Measurements from ENCODE around the gene CAMK2N2.
A peak's percentile ranks its signal among the peaks of the same experiment; 100 is the strongest.

The CAMK2N2 gene

DNA sequence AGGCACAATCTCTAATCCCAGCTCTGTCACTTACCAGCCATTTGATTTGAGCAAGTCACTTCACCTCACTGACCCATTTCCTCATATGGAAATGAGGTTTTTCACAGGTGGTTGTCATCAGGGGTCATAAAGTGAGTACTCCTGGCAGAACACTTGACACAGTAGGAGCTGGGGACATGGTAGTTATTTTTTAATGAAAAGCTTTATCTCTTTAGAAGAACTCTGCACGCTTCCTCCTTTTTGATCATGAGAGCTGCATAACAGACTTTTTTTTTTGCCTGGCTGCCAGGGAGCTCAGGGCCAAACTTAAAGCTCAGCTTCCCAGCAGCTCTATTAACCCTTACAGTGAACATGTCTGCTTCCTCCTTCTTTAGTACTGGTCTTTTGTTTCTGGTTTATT lies 23.5 kb downstream of the CAMK2N2 start:
- ChIA-PET POLR2A (no interaction called here), CTCF (interaction anchor here (0.6 to 3.2 kb wide), 5 partner anchors 10 to 34 kb away, joined by 3 to 23 read pairs (median 4); partner anchors contain the start of genes ALG3, CAMK2N2 and EEF1AKMT4)
- H3K9me3 ChIP-seq (ENCODE audit: control extremely low read depth in 1 of 5, control insufficient read depth in 4 of 5, insufficient read depth in 2 of 5, low read depth in 1 of 5, low read length in 4 of 5) = no peaks in the 10 kb centered on the region
- no peak overlapping the region for H3K27ac ChIP-seq (ENCODE audit: insufficient read depth in 1 of 2, low read depth in 1 of 2, low read length in 2 of 2, poor library complexity in 1 of 2, severe bottlenecking in 2 of 2)
- no peak overlapping the region for H3K4me3 ChIP-seq (ENCODE audit: control insufficient read depth in 1 of 7, extremely low read depth in 1 of 7, insufficient read depth in 4 of 7, low read depth in 2 of 7, low read length in 6 of 7)
- H3K36me3 ChIP-seq (ENCODE audit: control insufficient read depth in 4 of 4, insufficient read depth in 4 of 4, low read length in 3 of 4) = peaks cover 0 to 14% (median 10%) of the 10 kb centered on the region in 4 experiments
- 67% methylated on average over 1 of the region's 1 CpG for WGBS (ENCODE audit: insufficient coverage)
- peak in 1 of 3 donors; percentile 48 for DNase-seq
- peaks cover 0 to 6% (median 3%) of the 10 kb centered on the region in 4 experiments for H3K4me1 ChIP-seq (ENCODE audit: control extremely low read depth in 1 of 4, control insufficient read depth in 4 of 4, insufficient read depth in 4 of 4, low read length in 3 of 4)
- H3K27me3 ChIP-seq (replicated peaks in 2 of 5; ENCODE audit: control insufficient read depth in 4 of 5, insufficient read depth in 5 of 5, low read length in 4 of 5) = peaks cover 0 to 13% (median 4%) of the 10 kb centered on the region in 5 experiments

DNA sequence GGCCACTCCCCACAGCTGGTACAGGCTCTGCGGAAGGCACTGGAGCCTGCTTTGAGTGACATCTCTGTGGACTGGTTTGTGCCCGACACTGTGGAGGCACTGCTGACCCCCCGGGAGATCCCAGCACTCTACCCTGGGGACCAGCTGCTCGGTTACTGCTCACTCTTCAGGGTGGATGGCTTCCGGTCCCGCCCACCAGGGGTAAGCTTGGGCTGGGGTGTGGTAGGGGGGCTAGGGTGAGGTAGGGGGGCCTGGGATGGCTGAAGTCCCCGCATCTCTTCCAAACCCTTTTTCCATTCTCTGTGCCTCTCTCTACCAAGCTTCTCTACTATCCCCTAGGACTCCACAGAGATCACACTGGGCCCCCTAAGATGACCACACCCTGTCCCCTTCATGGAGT lies 24.1 kb downstream of the CAMK2N2 start:
- DNase-seq = no peak
- ChIA-PET POLR2A (no interaction called here), CTCF (interaction anchor here (0.6 to 3.2 kb wide), 5 partner anchors 10 to 93 kb away, joined by 3 to 23 read pairs (median 4); partner anchors contain the start of genes ALG3 and EEF1AKMT4)
- H3K9me3 ChIP-seq (ENCODE audit: control extremely low read depth in 1 of 5, control insufficient read depth in 4 of 5, insufficient read depth in 2 of 5, low read depth in 1 of 5, low read length in 4 of 5) = no peaks in the 10 kb centered on the region
- H3K4me1 ChIP-seq (ENCODE audit: control extremely low read depth in 1 of 4, control insufficient read depth in 4 of 4, insufficient read depth in 4 of 4, low read length in 3 of 4) = peaks cover 0 to 6% (median 3%) of the 10 kb centered on the region in 4 experiments
- H3K4me3 ChIP-seq (ENCODE audit: control insufficient read depth in 1 of 7, extremely low read depth in 1 of 7, insufficient read depth in 4 of 7, low read depth in 2 of 7, low read length in 6 of 7) = no peak overlapping the region
- H3K36me3 ChIP-seq (ENCODE audit: control insufficient read depth in 4 of 4, insufficient read depth in 4 of 4, low read length in 3 of 4) = peaks cover 0 to 8% (median 4%) of the 10 kb centered on the region in 4 experiments
- WGBS (ENCODE audit: insufficient coverage) = 100% methylated on average over 1 of the region's 7 CpGs
- no peak overlapping the region for H3K27ac ChIP-seq (ENCODE audit: insufficient read depth in 1 of 2, low read depth in 1 of 2, low read length in 2 of 2, poor library complexity in 1 of 2, severe bottlenecking in 2 of 2)
- peaks cover 3 to 19% (median 10%) of the 10 kb centered on the region in 5 experiments for H3K27me3 ChIP-seq (replicated peaks in 2 of 5; ENCODE audit: control insufficient read depth in 4 of 5, insufficient read depth in 5 of 5, low read length in 4 of 5)

DNA sequence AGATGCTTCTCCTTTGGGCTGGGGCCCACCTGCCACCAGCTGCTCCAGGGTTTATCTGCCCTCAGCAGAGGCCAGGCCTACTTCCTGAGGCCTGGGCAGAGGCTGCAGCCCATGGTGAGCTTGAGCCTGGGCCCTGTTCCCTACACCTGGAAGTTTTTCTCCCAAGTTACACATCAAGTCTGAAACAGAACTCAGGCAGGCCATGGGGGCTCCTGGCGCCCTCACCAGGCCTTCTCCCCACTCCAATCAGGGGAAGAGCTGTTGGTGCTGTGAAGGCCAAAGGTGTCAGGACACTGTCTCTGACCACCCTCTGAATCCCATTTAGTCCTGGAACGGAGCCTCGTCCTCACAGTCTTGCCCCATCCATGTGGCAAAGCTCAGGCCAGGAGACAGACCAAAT lies 24.7 kb downstream of the CAMK2N2 start:
- ChIA-PET POLR2A (no interaction called here), CTCF (interaction anchor here (1.2 to 3.2 kb wide), 3 partner anchors 9 to 92 kb away, joined by 3 to 23 read pairs (median 9); partner anchors contain the start of gene ALG3)
- H3K27me3 ChIP-seq (replicated peaks in 2 of 5; ENCODE audit: control insufficient read depth in 4 of 5, insufficient read depth in 5 of 5, low read length in 4 of 5) = peaks cover 7 to 24% (median 15%) of the 10 kb centered on the region in 5 experiments
- H3K4me3 ChIP-seq (ENCODE audit: control insufficient read depth in 1 of 7, extremely low read depth in 1 of 7, insufficient read depth in 4 of 7, low read depth in 2 of 7, low read length in 6 of 7) = no peak overlapping the region
- peak in 1 of 3 donors; percentile 54 for DNase-seq
- no peak overlapping the region for H3K27ac ChIP-seq (ENCODE audit: insufficient read depth in 1 of 2, low read depth in 1 of 2, low read length in 2 of 2, poor library complexity in 1 of 2, severe bottlenecking in 2 of 2)
- H3K36me3 ChIP-seq (ENCODE audit: control insufficient read depth in 4 of 4, insufficient read depth in 4 of 4, low read length in 3 of 4) = peaks cover 0 to 2% (median 0%) of the 10 kb centered on the region in 4 experiments
- H3K9me3 ChIP-seq (ENCODE audit: control extremely low read depth in 1 of 5, control insufficient read depth in 4 of 5, insufficient read depth in 2 of 5, low read depth in 1 of 5, low read length in 4 of 5) = no peaks in the 10 kb centered on the region
- H3K4me1 ChIP-seq (ENCODE audit: control extremely low read depth in 1 of 4, control insufficient read depth in 4 of 4, insufficient read depth in 4 of 4, low read length in 3 of 4) = peaks cover 0 to 6% (median 3%) of the 10 kb centered on the region in 4 experiments
- WGBS (ENCODE audit: insufficient coverage) = 96% methylated on average over 3 of the region's 3 CpGs

DNA sequence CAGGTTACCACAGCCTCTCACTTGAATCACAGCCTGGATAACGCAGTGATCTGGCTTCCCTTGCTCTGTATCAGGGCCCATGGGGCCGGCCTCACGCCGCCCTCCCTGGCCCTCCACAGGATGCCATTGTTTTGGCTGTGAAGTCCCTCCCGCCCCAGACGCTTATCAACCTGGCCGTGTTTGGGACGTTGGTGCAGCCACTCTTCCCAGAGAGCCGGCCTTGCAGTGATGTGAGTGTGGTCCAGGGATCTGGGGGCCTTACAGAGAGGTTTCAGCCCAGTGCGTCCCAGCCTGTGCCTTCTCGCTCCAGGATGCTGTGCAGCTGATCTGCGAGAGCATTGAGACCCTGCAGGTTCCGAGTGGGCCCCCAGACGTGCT lies 25.3 kb downstream of the CAMK2N2 start:
- ChIA-PET POLR2A (no interaction called here), CTCF (interaction anchor here (1.2 to 3.2 kb wide), 3 partner anchors 9 to 92 kb away, joined by 3 to 23 read pairs (median 9); partner anchors contain the start of gene ALG3)
- H3K27me3 ChIP-seq (replicated peaks in 2 of 5; ENCODE audit: control insufficient read depth in 4 of 5, insufficient read depth in 5 of 5, low read length in 4 of 5) = peaks cover 11 to 31% (median 21%) of the 10 kb centered on the region in 5 experiments
- no peaks in the 10 kb centered on the region for H3K9me3 ChIP-seq (ENCODE audit: control extremely low read depth in 1 of 5, control insufficient read depth in 4 of 5, insufficient read depth in 2 of 5, low read depth in 1 of 5, low read length in 4 of 5)
- DNase-seq = no peak
- WGBS (ENCODE audit: insufficient coverage) = 94% methylated on average over 14 of the region's 14 CpGs
- peaks cover 0 to 8% (median 4%) of the 10 kb centered on the region in 4 experiments for H3K4me1 ChIP-seq (ENCODE audit: control extremely low read depth in 1 of 4, control insufficient read depth in 4 of 4, insufficient read depth in 4 of 4, low read length in 3 of 4)
- H3K4me3 ChIP-seq (ENCODE audit: control insufficient read depth in 1 of 7, extremely low read depth in 1 of 7, insufficient read depth in 4 of 7, low read depth in 2 of 7, low read length in 6 of 7) = no peak overlapping the region
- H3K36me3 ChIP-seq (ENCODE audit: control insufficient read depth in 4 of 4, insufficient read depth in 4 of 4, low read length in 3 of 4) = no peaks in the 10 kb centered on the region
- H3K27ac ChIP-seq (ENCODE audit: insufficient read depth in 1 of 2, low read depth in 1 of 2, low read length in 2 of 2, poor library complexity in 1 of 2, severe bottlenecking in 2 of 2) = no peak overlapping the region

DNA sequence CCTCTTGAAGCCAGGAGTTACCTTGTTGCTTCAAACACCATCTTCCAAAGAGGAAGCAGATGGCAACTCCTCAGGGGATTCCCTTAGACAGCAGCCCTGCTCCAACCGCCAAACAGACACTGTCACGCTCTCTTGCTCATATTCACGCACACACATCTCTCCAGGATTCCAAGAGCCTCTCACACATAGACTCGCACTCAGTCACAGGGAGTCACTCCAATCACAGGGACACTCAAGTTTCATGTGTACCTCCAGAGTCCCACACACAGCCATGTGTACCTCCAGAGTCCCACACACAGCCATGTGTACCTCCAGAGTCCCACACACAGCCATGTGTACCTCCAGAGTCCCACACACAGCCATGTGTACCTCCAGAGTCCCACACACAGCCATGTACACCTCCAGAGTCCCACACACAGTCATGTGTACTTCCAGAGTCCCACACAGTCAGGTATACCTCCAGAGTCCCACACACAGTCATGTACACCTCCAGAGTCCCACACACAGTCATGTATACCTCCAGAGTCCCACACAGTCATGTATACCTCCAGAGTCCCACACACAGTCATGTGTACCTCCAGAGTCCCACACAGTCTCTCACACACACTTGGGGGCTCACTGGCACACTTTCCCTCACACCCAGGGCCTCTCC lies 25.8 kb downstream of the CAMK2N2 start:
- ChIA-PET POLR2A (no interaction called here), CTCF (interaction anchor here (1.6 to 2.0 kb wide), 2 partner anchors 14 to 91 kb away, joined by 4 to 5 read pairs; partner anchors contain the start of gene EEF1AKMT4)
- H3K36me3 ChIP-seq (ENCODE audit: control insufficient read depth in 4 of 4, insufficient read depth in 4 of 4, low read length in 3 of 4) = no peaks in the 10 kb centered on the region
- H3K4me3 ChIP-seq (ENCODE audit: control insufficient read depth in 1 of 7, extremely low read depth in 1 of 7, insufficient read depth in 4 of 7, low read depth in 2 of 7, low read length in 6 of 7) = no peak overlapping the region
- WGBS (ENCODE audit: insufficient coverage) = 100% methylated on average over 1 of the region's 4 CpGs
- H3K27ac ChIP-seq (ENCODE audit: insufficient read depth in 1 of 2, low read depth in 1 of 2, low read length in 2 of 2, poor library complexity in 1 of 2, severe bottlenecking in 2 of 2) = no peak overlapping the region
- DNase-seq = peak in 2 of 3 donors; percentile 62 to 68
- H3K4me1 ChIP-seq (ENCODE audit: control extremely low read depth in 1 of 4, control insufficient read depth in 4 of 4, insufficient read depth in 4 of 4, low read length in 3 of 4) = peaks cover 0 to 12% (median 7%) of the 10 kb centered on the region in 4 experiments
- H3K27me3 ChIP-seq (replicated peaks in 2 of 5; ENCODE audit: control insufficient read depth in 4 of 5, insufficient read depth in 5 of 5, low read length in 4 of 5) = peaks cover 11 to 36% (median 21%) of the 10 kb centered on the region in 5 experiments
- H3K9me3 ChIP-seq (ENCODE audit: control extremely low read depth in 1 of 5, control insufficient read depth in 4 of 5, insufficient read depth in 2 of 5, low read depth in 1 of 5, low read length in 4 of 5) = no peaks in the 10 kb centered on the region

DNA sequence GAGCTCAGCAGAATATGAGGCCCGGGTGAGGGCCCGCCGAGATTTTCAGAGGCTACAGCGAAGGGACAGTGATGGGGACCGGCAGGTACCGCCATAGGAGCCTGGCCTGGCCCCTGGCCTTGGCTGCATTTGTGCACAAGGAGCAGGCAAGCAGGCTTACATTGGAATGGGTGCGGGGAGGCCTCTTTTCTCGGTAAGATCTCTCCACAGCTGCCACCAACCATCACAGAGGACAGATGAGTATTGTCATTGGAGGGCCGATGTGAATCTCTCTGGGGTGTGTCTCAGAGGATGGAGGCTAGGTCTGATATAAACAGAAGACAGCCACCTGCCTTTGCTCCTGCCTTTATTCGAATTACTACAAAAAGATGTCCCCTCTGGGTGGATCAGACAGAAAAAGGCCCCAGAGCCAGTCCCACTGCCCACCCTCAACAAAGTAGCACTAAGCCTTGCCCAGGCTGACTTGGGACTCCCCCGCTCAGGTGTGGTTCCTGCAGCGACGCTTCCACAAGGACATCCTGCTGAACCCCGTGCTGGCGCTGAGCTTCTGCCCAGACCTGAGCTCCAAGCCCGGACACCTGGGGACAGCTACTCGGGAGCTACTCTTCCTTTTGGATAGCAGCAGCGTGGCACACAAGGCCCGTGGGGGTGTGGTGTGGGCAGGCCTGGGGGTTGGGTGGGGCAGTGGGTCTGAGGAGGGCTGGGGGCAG lies 26.5 kb downstream of the CAMK2N2 start:
- peaks cover 0 to 18% (median 14%) of the 10 kb centered on the region in 4 experiments for H3K4me1 ChIP-seq (ENCODE audit: control extremely low read depth in 1 of 4, control insufficient read depth in 4 of 4, insufficient read depth in 4 of 4, low read length in 3 of 4)
- H3K36me3 ChIP-seq (ENCODE audit: control insufficient read depth in 4 of 4, insufficient read depth in 4 of 4, low read length in 3 of 4) = no peaks in the 10 kb centered on the region
- CTCF ChIA-PET = interaction anchor here (0.7 to 2.0 kb wide), 3 partner anchors 15 to 91 kb away, joined by 3 to 5 read pairs (median 4); partner anchors contain the start of genes CAMK2N2 and EEF1AKMT4
- 94% methylated on average over 14 of the region's 19 CpGs for WGBS (ENCODE audit: insufficient coverage)
- H3K27ac ChIP-seq (ENCODE audit: insufficient read depth in 1 of 2, low read depth in 1 of 2, low read length in 2 of 2, poor library complexity in 1 of 2, severe bottlenecking in 2 of 2) = no peak overlapping the region
- POLR2A ChIA-PET = no interaction called here
- H3K9me3 ChIP-seq (ENCODE audit: control extremely low read depth in 1 of 5, control insufficient read depth in 4 of 5, insufficient read depth in 2 of 5, low read depth in 1 of 5, low read length in 4 of 5) = no peaks in the 10 kb centered on the region
- no peak for DNase-seq
- H3K27me3 ChIP-seq (replicated peaks in 2 of 5; ENCODE audit: control insufficient read depth in 4 of 5, insufficient read depth in 5 of 5, low read length in 4 of 5) = peaks cover 11 to 43% (median 22%) of the 10 kb centered on the region in 5 experiments
- no peak overlapping the region for H3K4me3 ChIP-seq (ENCODE audit: control insufficient read depth in 1 of 7, extremely low read depth in 1 of 7, insufficient read depth in 4 of 7, low read depth in 2 of 7, low read length in 6 of 7)
